HG02943 (cell line): Measurements from ENCODE around the gene ACSL3.

Experiments
- ATAC-seq: cut with Tn5 transposase; IDR thresholded peaks from one replicate; pipeline ENCODE4 v1.9.1; 2021; ENCODE audit warnings: mild to moderate bottlenecking, low read depth, moderate library complexity; ENCODE audit not compliant: unreplicated experiment

The ACSL3 gene

DNA sequence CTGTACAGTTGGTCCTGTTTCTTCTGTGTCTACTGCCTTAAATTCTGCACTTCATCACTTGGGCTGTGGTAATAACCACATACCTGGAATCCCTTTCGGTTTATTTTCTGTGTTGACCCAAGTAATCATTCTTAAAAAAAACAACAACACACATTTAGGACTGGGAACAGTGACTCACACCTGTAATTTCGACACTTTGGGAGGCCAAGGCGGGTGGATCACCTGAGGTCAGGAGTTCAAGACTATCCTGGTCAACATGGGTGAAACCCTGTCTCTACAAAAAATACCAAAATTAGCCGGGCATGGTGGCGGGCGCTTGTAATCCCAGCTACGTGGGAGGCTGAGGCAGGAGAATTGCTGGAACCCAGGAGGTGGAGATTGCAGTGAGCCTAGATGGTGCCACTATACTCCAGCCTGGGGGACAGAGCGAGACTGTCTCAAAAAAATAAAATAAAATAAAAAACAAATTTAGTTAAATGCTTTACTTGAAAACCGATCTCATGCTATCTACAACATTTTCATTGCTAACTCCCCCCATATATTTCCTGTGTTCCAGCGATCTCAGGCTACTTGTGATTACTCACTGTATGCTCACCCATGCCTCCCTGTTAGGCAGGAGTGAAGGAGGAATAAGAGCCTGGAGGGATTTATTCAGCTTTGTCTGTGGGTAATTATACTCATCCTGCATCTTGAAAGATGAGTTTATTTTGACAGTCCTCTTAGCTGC, 18.2 kb downstream of the ACSL3 start:
- no peak for ATAC-seq

DNA sequence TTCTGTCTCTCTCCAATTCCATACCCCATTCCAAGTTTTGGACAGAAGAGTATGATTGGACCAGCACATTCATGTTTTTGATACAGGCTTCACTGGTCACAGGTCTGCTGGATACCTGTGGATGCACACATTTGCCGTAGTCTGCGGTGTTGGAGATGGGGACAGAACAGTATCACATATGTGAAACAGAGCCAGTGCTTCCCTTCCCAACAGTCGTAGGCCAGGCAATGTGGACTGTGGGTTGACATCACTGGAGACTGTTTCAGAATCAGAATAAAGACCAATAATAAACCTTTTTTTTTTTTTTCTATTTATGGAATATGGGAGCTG, 18.7 kb downstream of the ACSL3 start:
- no peak for ATAC-seq

DNA sequence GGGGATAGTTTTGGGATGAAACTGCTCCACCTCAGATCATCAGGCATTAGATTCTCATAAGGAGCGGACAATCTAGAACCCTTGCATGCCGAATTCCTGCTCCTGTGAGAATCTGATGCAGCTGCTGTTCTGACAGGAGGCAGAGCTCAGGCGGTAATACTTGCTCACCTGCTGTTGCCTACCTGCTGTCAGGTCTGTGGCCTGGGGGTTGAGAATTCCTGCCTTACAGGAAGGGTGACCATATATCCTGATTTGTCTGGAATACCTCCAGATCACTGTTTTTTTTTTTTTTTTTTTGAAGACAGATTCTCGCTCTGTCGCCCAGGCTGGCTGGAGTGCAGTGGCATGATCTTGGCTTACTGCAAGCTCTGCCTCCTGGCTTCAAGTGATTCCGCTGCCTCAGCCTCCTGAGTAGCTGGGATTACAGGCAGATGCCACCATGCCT, 21.7 kb downstream of the ACSL3 start:
- no peak for ATAC-seq

DNA sequence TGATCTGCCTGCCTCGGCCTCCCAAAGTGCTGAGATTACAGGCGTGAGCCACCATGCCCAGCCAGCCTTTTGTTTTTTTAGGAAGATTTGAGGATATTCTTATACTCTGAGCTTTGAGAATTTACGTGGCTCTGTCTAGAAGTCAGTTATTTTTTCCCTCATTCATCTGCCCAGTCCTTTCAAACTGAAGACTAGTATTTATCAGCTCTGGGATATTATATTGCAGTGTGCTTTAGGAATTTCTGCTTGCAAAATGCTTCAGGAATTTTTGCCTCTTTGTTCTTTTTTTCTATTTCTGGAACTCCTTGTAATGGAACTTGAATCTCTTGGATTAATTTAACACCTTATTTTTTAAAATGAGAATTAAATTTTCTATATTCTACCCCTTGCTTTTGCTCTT, 22.6 kb downstream of the ACSL3 start:
- no peak for ATAC-seq

DNA sequence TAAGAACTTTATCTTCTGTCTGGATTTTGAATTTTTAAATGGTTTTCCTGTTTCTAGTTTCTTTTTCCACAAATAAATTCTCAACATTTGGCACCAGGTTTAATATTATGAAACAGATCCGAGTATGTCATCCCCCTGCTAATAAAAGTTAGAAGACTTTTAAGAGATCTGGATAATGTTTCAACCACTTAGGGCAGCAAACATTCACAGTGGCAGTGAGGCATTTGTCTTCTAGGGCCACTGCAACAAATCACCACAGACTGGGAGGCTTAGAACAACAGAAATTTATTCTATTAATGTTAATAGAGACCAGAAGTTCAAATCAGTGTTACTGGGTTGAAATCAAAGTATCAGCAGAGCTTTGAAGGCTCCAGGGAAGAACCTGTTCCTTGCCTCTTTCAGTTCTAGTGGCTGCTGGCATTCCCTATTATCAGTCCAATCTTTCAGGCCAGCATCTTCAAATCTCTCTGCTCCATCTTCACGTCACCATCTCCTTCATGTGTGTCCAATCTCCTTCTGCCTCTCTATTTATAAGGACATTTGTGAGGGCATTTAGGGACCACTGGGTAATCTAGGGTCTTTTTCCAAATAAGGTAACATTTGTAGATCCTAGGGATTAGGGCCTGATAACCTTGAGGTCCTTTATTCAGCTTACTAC, 23.4 kb downstream of the ACSL3 start:
- no peak for ATAC-seq

DNA sequence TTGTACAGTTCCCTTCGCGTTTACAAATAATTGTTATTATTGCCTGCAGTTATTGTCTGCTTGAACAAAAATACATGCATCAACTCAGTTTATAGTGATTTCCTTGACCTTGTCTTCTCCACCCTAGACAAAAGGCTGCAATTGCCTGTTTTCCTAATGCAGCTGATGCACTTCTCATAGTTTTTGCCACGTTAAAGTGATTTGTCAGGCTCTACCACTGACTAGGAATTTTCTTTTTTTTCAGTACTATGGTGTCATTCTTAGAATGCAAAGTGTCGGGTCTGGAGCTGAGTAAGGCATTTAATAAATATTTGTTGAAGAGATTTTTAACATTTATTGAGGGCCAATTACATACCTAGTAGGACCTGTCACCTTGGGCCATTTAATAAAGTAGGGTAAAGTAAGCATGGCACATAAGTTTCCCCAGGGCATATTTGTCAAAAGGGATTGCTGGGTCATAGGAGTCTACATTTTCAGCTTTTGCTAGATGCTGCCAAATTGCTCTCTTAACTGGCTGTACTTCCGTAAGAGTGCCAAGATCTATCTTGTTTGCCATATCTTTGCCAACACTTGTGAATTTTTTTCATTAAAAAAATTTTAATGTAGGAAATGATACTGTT, 24.1 kb downstream of the ACSL3 start:
- no peak for ATAC-seq

DNA sequence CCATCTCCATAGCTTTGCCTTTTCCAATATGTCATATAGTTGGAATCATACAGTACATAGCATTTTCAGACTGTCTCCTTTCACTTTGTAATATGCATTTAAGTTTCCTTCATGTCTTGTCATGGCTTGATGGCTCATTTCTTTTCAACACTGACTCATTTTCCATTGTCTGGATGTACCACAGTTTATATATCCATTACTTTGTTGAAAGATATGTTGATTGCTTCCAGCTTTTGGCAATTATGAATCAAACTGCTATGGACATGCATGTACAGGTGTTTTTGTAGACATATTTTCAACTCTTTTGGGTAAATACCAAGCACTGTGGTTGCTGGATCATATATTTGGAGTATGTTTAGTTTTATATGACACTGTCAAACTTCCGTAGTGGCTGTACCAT, 26.3 kb downstream of the ACSL3 start:
- no peak for ATAC-seq

DNA sequence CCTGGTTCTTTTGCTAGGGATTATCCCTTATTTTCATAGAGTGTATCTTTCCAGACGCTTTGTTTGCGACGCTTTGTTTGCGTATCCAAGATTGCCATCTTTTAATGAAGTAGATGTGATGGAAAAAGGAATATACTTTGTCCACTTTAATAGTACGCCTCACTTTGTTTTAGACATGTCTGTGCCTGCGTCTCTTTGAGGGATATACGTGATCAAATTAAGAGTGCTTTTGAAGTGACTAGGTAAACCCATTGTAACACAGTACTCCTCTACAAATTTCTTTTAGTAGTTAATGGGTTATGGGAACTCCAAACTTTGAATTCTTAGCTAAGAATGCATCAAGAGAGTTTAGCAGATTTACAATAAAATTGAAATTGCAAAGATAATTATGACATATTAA, 27.9 kb downstream of the ACSL3 start:
- ATAC-seq, result no peak

DNA sequence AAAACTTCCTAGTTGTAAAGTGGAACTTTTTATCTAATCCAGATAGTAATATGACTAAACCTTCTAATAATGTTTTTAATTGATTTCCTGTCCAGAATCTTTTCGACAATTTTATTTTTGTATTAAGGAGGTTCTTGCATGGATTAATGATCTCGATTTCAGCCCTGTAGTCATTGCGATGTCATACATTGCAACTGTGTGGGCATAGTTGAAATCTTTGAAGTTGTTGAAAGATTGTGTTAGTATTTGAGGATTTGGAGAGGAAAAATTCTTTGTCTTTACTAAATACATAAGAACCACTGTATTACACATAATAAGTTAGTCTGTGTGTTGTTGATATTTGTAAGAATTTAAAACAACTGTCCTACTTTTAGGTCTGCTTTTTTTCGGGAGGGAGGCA, 31.1 kb downstream of the ACSL3 start:
- ATAC-seq, result no peak

DNA sequence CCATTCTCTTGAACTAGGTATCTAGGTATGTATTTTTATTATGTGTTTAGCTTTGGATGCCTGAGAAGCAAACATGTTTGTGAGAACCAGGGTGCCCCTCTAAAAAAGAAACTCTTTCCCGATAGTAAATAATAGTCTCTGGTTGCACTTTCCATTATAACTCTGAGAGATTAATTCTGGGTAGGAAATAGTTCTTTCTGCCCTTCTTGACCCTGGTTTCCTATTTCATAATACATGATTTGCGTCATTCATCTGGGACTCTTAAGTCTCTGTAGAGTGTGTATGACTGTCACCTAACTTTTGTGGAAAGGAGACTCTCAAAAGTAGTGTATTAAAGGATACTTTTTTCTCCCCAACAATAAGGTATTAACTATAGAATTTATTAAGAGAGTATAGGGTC, 31.5 kb downstream of the ACSL3 start:
- ATAC-seq, result no peak

DNA sequence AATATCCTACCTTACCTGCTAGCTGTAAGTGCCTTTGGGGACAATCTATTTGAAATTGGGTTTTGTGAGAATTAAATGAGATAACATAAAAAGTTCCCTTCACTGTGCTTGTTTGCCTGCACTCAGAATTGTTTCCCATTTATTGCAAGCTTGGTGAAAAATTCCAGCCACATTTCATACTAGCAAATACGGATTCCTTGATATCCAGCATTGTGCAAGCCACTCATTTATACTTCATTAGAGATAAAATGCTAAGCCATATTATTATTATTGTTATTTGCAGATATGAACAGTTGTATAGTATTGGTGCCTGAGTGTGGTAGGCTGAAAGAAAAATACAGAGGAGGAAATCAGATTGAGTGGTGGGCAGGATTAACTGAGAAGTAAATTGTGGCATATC, 31.9 kb downstream of the ACSL3 start:
- ATAC-seq, result no peak

DNA sequence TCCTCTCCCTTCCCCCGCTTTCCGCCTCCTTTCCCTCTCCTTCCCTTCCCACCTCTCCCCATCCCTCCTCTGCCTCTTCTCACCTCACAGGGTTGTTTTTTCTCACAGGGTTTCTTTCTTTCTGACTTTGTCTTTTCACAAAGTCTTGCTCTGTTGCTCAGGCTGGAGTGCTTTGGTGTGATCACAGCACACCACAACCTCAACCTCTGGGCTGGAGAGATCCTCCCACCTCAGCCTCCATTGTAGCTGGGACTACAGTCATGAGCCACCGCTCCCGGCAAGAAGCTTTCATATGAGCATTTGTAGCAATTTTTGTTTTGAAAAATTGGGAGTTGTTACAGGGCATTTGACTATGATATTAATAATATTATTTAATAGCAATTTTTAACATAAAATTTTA, 32.9 kb downstream of the ACSL3 start:
- ATAC-seq, result no peak

DNA sequence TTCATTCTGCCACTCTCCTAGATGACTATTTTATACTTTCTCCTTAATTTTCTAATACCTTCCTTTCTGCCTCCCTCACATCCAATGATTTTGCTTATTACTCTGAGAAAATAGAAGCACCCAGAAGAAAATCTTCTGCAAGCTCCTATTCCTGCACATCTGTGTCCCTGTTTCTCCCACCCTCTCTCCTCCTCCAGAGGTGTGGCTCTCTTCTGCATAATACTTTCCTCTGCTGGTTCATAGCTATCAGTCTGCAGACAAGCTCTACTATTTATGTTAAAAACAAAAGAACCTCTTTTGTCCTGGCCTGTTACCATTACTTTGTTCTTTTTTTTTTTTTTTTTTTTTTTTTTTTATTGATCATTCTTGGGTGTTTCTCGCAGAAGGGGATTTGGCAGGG, 34.3 kb downstream of the ACSL3 start:
- no peak for ATAC-seq

DNA sequence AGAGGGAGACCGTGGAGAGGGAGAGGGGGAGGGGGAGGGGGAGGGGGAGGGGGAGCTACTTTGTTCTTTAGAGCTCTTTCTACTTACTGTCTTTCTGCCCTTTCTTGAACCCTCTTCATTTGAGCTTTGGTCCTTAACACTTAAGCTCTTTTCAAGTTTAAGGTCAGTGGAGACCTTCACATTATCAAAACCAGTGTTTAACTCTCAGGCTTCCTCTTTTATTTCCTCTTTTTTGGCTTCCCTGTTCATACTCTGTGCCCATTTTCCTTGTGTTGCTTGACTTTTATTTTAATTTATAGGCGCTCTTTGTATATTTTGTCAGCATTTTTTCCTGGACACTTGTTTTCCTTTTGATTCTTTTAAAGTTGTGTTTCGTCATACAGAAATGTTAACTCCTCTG, 37.1 kb downstream of the ACSL3 start:
- ATAC-seq, result no peak

DNA sequence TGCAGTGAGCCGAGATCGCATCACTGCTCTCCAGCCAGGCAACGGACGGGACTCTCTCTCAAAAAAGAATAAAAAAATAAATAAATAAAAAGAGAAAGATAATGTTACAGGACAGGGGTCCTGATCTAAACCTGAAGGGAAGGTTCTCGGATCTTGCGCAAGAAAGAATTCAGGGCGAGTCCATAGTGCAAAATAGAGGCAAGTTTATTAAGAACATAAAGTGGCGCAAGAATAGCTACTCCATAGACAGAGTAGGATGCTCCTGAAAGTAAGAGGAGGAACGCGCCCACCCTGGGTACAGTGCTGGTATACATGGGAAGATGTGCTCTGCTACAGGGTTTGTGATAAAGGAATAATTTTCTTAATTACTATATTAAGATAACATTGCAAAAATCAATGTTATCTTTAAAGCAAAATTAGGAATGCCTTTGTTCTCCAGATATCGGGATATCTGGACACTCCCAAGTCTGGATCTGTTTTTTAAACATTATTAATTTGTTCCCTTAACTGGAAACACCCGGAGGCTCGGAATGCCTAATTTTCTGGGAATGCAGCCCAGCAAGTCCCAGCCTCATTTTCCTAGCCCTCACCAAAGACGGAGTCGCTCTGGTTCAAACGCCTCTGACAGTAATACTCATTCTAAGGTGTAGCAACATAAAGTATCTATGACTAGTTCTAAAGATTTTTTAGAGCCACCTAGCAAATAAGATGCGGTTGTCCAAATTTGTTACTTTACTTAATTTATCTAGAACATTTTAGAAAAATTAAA, 38.8 kb downstream of the ACSL3 start:
- no peak for ATAC-seq

DNA sequence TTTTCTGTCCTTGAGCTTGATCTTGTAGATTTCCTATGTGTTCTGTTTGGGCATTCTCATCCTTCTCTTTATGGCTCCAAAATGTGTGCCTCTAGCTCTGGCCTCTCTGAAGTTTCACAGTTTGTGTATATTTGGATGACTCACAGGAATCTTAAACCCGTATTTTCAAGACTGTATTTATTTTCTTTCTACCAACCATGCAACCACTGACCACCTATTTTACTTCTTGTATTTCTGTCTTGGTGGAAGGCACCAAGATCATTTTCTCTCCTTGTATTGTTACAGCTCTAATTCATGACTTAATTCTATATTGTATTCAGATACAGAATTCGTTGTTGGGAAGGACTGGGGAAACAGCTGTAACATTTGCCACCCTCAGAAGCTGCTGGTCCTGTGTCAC, 39.5 kb downstream of the ACSL3 start:
- ATAC-seq, result no peak

DNA sequence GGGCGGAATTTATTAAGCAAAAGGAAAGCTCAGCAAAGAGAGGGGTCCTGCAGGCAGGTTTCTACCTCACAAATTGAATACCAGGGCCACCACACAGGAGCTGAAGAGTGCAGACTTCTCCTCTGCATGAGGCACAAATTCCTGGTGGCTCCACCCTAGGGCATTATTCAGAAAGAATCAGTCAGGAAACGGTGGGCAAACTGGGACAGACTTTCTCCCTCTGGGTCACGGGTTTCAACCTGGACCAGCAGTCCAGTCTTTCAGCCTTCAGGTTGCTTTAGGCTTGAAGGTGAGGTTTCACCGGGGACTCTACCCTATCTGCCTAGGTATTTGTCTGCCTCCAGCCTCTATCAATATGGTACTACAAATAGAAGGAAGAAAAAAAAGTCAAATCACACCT, 41.8 kb downstream of the ACSL3 start:
- ATAC-seq, result no peak

DNA sequence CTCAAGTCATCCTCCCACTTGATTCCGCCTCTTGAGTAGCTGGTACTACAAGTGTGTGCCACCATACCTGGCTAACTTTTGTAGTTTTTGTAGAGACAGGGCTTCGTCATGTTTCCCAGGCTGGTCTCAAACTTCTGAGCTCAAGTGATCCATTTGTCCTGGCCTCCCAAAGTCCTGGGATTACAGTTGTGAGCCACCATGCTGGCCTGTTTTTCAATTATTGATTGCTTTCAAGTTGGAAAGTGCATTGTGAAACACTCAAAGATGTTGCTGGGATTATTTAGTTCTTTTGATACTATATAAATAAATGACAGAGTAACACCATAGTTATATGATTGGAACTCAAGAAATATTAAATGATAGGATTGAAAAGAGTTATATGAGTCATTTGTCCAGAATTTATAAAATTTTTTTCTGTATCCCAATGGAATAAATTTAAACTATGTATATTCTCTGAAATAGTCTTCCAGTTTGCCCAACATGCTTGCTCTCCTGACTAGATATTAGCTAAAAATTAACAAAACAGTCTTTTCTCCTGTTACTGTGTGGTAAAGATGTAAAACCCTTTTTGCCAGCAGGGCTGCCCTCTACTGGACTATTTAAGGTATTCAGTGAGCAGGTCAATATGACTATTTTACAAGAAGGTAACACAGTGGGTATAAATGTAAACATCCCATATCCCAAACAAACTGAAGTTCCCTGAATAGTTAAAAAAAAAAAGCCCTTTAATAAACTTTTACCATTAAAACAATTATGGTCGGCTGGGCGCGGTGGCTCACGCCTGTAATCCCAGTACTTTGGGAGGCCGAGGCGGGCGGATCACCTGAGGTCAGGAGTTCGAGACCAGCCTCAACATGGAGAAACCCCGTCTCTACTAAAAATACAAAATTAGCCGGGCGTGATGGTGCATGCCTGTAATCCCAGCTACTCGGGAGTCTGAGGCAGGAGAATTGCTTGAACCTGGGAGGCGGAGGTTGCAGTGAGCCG, 42.7 kb downstream of the ACSL3 start:
- peak; percentile 91 for ATAC-seq

DNA sequence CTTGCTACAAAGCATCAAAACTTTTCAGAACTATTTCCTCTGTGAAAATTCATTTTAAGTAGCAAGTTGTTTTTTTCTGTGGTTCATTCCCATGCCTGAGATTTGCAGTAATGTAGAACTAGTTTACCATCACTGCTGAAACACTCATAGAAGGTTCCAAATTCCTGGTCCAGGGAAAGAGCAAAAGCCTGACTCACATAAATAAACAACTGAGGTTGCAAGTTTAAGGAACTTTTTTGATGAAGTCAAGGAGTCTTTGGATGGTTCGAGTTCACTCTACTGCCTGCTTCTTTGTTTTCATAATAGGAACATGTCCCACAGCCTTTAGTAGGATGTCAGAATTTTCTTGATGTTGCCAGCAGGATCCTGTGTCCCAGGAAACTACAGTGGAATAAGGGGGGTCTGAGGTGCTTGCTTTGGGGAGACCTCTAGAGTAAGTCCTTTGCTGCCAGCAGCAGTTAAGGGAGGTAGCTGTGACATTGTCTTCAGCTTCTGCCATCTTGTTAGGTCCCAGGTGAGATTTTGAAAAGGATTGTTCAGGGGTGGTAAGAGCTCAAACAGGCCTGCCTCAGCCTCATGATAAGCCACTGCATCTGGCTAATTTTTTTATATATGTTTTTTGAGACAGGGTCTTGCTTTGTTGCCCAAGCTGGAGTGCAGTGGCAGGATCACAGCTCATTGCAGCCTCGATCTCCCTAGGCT, 43.9 kb downstream of the ACSL3 start:
- ATAC-seq, result no peak

DNA sequence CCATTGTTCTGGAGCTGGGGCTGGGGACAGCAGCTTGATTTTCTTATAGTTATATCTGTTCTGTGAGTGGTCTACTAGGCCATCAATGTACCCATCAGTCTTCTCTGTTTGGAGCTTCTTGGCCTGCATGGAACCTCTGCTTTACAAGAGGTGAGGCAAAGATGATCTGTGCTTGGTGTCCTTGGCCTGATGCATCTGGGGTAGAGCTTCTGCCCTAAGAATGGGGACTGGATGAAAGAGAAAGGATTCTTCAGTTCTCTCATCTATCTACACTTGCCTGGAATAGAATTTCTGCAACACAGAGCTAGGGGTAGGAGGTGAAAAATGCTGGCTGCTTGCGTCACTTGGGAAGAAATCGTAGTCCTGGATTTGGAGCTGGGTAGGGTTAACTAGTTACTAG, 46.2 kb downstream of the ACSL3 start:
- no peak for ATAC-seq
